ENCODE results near the gene PDK4. TPM values are rescaled to one million over a fixed set of nuclear protein-coding genes. Genes with fewer than 3 reads are reported as not detected.

PDK4 gene
- polyA plus RNA-seq, 4 donors, result 9.1 to 210 (median 84.3) TPM

DNA sequence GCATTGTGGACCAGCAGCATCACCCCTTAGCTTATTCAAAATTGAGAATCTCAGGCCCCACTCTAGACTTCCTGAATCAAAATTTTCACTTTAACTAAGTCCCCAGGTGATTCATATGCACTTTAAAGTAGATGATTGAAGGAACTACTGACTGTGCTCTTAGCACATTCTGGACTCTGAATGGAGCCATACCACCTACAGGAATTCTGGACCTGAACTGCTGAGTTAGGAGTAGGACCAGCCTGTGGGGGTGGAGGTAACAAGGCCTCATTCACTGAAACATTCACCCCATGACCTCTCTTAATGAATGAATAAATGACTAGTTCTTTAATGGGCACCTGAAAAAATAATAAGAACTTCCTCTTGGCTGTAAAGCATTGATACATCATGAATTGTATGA, 7.3 kb downstream of the PDK4 start:
- H3K27ac ChIP-seq (ENCODE audit: low read depth in 1 of 3, low read length in 2 of 3), result peak overlapping the region in 1 of 3 donors; percentile 73
- no peaks in the 10 kb centered on the region for H3K9me3 ChIP-seq (ENCODE audit: control insufficient read depth in 2 of 2, insufficient read depth in 1 of 2, low read depth in 1 of 2, low read length in 1 of 2)
- no peaks in the 10 kb centered on the region for H3K27me3 ChIP-seq (ENCODE audit: control insufficient read depth in 3 of 3, insufficient read depth in 3 of 3, low read length in 3 of 3)
- H3K36me3 ChIP-seq (ENCODE audit: control insufficient read depth in 3 of 3, insufficient read depth in 2 of 3, low read depth in 1 of 3, low read length in 3 of 3), result peaks cover 3 to 10% (median 6%) of the 10 kb centered on the region in 3 donors
- FAIRE-seq (no peak), DNase-seq (no peak)
- no peak overlapping the region for H3K4me3 ChIP-seq (ENCODE audit: low read depth in 1 of 3, low read length in 3 of 3)
- H3K4me1 ChIP-seq (ENCODE audit: control insufficient read depth in 3 of 3, insufficient read depth in 2 of 3, low read depth in 1 of 3, low read length in 2 of 3), result no peaks in the 10 kb centered on the region

DNA sequence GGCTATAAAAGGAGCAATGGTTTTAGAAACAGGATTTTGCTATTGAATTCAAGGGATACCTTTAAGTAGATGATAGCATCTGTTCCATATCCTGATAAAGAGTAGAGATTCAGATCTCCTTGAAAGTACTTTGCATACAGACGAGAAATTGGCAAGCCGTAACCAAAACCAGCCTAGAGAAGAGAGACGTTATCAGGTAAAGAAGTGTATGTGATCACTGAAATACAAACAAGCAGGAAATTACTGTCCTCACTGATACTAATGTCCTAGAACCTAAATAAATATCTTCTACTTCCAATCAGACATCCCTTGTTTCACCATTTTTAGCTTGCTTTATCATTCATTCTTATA, 9.4 kb downstream of the PDK4 start:
- H3K4me1 ChIP-seq (ENCODE audit: control insufficient read depth in 3 of 3, insufficient read depth in 2 of 3, low read depth in 1 of 3, low read length in 2 of 3), result no peaks in the 10 kb centered on the region
- WGBS, 3 donors, result 76 to 85% (median 83%) methylated on average over 3 of the region's 3 CpGs
- H3K4me3 ChIP-seq (ENCODE audit: low read depth in 1 of 3, low read length in 3 of 3), result no peak overlapping the region
- no peak for DNase-seq
- FAIRE-seq, result no peak
- H3K27me3 ChIP-seq (ENCODE audit: control insufficient read depth in 3 of 3, insufficient read depth in 3 of 3, low read length in 3 of 3), result no peaks in the 10 kb centered on the region
- H3K27ac ChIP-seq (ENCODE audit: low read depth in 1 of 3, low read length in 2 of 3), result no peak overlapping the region
- peaks cover 3 to 10% (median 6%) of the 10 kb centered on the region in 3 donors for H3K36me3 ChIP-seq (ENCODE audit: control insufficient read depth in 3 of 3, insufficient read depth in 2 of 3, low read depth in 1 of 3, low read length in 3 of 3)
- H3K9me3 ChIP-seq (ENCODE audit: control insufficient read depth in 2 of 2, insufficient read depth in 1 of 2, low read depth in 1 of 2, low read length in 1 of 2), result no peaks in the 10 kb centered on the region

DNA sequence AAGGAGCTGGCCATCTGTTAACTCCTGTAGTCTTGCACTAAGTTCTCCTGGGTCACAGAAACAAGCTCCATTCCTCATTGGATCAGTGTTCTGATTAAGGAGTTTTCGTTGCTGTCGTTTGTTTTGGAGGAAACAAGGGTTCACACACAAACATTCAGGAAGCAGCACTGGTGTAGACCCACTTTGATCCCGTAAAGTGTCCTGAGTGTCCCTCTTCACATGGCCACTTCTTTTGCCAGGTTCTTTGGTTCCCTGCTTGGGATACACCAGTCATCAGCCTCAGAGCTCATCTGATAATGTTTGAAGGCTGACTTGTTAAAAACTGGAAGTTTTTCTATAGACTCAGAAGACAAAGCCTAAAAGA, 10.9 kb downstream of the PDK4 start:
- H3K9me3 ChIP-seq (ENCODE audit: control insufficient read depth in 2 of 2, insufficient read depth in 1 of 2, low read depth in 1 of 2, low read length in 1 of 2), result no peaks in the 10 kb centered on the region
- no peak for DNase-seq
- WGBS, 3 donors, result 70 to 79% (median 75%) methylated on average over 3 of the region's 3 CpGs
- no peaks in the 10 kb centered on the region for H3K27me3 ChIP-seq (ENCODE audit: control insufficient read depth in 3 of 3, insufficient read depth in 3 of 3, low read length in 3 of 3)
- peak overlapping the region in 1 of 3 donors; percentile 22 for H3K27ac ChIP-seq (ENCODE audit: low read depth in 1 of 3, low read length in 2 of 3)
- no peaks in the 10 kb centered on the region for H3K4me1 ChIP-seq (ENCODE audit: control insufficient read depth in 3 of 3, insufficient read depth in 2 of 3, low read depth in 1 of 3, low read length in 2 of 3)
- FAIRE-seq, result no peak
- peaks cover 0 to 10% (median 6%) of the 10 kb centered on the region in 3 donors for H3K36me3 ChIP-seq (ENCODE audit: control insufficient read depth in 3 of 3, insufficient read depth in 2 of 3, low read depth in 1 of 3, low read length in 3 of 3)
- no peak overlapping the region for H3K4me3 ChIP-seq (ENCODE audit: low read depth in 1 of 3, low read length in 3 of 3)

DNA sequence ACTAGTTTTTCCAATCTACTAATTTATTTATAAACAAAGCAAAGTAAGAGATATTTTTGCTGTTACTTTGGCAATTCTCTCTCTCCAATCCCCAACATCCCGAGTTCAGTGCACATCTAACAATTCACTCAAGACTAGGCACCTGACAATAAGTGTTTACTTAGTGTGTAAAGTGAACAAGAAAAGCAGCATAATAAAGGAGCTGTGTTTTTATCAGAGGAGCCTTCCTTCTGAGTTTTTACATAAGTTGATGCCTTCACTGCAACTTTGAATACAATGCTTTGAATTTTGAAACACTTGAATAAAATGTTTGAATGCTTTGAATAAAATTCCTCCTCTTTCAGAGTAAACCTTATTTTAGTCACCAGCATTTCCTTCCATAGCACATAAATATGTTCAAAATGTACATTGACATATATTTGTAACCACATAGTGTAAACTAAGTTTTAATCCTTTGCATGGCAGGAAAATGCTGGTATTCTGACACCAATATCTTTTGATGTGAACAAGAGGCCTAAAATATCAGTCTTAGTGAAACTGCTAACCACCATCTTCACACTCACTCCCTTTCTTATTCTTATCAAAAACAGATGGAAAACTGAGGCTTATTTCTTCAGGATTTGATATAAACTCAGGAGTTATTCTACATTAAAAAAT, 11.4 kb downstream of the PDK4 start:
- DNase-seq, result no peak
- Histone ChIP-seq H3K27me3 (ENCODE audit: control insufficient read depth in 3 of 3, insufficient read depth in 3 of 3, low read length in 3 of 3) (no peaks in the 10 kb centered on the region), H3K36me3 (ENCODE audit: control insufficient read depth in 3 of 3, insufficient read depth in 2 of 3, low read depth in 1 of 3, low read length in 3 of 3) (peaks cover 0 to 10% (median 6%) of the 10 kb centered on the region in 3 donors), H3K4me3 (ENCODE audit: low read depth in 1 of 3, low read length in 3 of 3) (no peak overlapping the region), H3K4me1 (ENCODE audit: control insufficient read depth in 3 of 3, insufficient read depth in 2 of 3, low read depth in 1 of 3, low read length in 2 of 3) (no peaks in the 10 kb centered on the region), H3K27ac (ENCODE audit: low read depth in 1 of 3, low read length in 2 of 3) (no peak overlapping the region), H3K9me3 (ENCODE audit: control insufficient read depth in 2 of 2, insufficient read depth in 1 of 2, low read depth in 1 of 2, low read length in 1 of 2) (no peaks in the 10 kb centered on the region)
- FAIRE-seq, result no peak
- 63 to 93% (median 81%) methylated on average over 1 of the region's 1 CpG for WGBS, 3 donors

DNA sequence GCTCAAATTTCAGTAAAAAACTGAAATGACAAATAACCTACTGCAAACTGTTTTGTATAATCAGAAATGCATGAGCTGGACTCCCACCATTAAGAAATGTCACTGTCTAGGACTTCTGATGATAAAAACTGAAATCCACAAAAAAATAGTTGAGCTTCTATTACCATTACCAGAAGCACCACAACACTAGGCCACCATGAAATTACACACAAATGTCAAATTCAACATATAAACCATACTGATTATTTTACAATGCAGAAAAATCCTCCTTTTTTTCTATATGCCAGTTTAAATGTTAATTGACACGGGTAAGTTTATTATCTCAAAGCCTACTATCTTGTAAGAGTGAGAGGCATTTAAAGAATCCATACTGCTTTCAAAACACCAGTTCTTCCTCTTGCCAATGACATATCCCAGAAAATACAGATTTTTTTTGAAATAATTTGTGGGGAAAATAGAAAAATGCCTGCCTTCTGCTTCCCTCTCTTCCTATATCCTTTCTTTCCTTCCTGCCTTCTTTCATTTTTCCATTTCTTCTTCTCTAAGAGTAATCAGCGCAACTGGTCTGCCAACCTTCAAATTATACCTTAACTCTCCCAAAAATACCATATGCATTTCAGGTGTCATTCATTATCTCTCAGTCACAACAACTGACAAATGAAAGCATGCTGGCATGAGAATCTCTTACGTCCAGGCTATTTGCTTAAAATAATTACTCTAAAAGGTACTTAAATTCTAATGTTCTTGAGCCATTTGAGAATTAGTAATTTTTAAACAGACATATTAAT, 12.3 kb downstream of the PDK4 start:
- Histone ChIP-seq H3K27ac (ENCODE audit: low read depth in 1 of 3, low read length in 2 of 3) (no peak overlapping the region), H3K27me3 (ENCODE audit: control insufficient read depth in 3 of 3, insufficient read depth in 3 of 3, low read length in 3 of 3) (no peaks in the 10 kb centered on the region), H3K36me3 (ENCODE audit: control insufficient read depth in 3 of 3, insufficient read depth in 2 of 3, low read depth in 1 of 3, low read length in 3 of 3) (peaks cover 0 to 10% (median 6%) of the 10 kb centered on the region in 3 donors), H3K4me1 (ENCODE audit: control insufficient read depth in 3 of 3, insufficient read depth in 2 of 3, low read depth in 1 of 3, low read length in 2 of 3) (no peaks in the 10 kb centered on the region), H3K4me3 (ENCODE audit: low read depth in 1 of 3, low read length in 3 of 3) (no peak overlapping the region), H3K9me3 (ENCODE audit: control insufficient read depth in 2 of 2, insufficient read depth in 1 of 2, low read depth in 1 of 2, low read length in 1 of 2) (no peaks in the 10 kb centered on the region)
- no peak for DNase-seq
- no peak for FAIRE-seq
- 48 to 77% (median 53%) methylated on average over 3 of the region's 3 CpGs for WGBS, 3 donors

DNA sequence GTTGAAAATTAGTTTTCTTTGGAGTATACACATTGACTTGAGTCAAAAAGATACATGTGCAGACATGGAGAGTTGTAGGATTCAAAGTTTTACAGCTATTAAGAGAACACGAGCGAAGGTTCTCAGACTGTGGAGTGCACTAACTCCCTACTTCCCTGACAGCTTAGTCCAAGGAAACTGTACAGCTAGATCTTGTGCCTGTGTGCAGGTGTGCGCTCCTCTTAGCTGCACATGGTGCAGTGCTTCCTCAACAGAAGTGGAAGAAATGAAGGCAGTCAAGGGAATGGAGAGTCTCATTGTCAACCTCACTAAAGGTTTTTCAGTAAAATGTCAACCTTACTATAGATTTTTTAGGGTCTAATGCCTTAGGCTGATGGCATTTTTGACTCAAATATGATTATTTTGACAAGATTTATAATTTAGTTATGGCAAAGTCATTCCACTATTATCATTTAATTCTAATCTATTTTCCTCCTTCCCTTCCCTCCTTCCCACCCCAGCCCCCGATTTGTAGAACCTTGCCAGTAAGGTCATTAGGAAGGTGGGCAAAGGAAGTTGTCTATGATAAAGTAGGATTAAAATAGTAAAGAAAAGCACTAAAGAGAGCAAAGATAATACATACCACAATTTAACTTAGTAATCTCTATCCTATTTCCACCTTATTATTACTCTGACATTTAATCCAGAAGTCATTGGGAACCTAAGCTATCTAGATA, 13.6 kb downstream of the PDK4 start:
- Histone ChIP-seq H3K9me3 (ENCODE audit: control insufficient read depth in 2 of 2, insufficient read depth in 1 of 2, low read depth in 1 of 2, low read length in 1 of 2) (no peaks in the 10 kb centered on the region), H3K4me3 (ENCODE audit: low read depth in 1 of 3, low read length in 3 of 3) (no peak overlapping the region), H3K27ac (ENCODE audit: low read depth in 1 of 3, low read length in 2 of 3) (no peak overlapping the region), H3K27me3 (ENCODE audit: control insufficient read depth in 3 of 3, insufficient read depth in 3 of 3, low read length in 3 of 3) (no peaks in the 10 kb centered on the region), H3K36me3 (ENCODE audit: control insufficient read depth in 3 of 3, insufficient read depth in 2 of 3, low read depth in 1 of 3, low read length in 3 of 3) (peaks cover 0 to 7% (median 3%) of the 10 kb centered on the region in 3 donors), H3K4me1 (ENCODE audit: control insufficient read depth in 3 of 3, insufficient read depth in 2 of 3, low read depth in 1 of 3, low read length in 2 of 3) (peaks cover 0 to 7% (median 0%) of the 10 kb centered on the region in 3 donors)
- DNase-seq, result no peak
- WGBS, 3 donors, result 91 to 92% (median 92%) methylated on average over 4 of the region's 4 CpGs
- FAIRE-seq, result no peak

DNA sequence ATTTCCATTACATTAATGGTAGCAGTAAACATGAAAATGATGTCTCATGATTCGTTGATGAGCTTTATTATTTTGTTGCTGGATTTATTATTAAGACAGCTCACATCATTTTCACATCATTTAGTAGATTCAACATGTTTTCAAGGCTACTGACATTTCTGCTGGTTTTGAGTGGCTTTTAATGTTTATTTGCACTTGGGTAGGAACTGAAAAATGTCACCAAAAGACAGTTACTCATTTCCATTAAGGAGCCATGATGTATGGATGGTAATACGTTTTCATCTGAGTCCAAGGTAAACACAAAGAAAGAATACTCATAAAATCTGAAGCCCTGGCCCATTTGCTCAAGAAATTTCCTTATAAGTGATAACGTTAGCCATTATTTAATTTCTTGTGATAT, 14.8 kb downstream of the PDK4 start:
- Histone ChIP-seq H3K4me3 (ENCODE audit: low read depth in 1 of 3, low read length in 3 of 3) (no peak overlapping the region), H3K27me3 (ENCODE audit: control insufficient read depth in 3 of 3, insufficient read depth in 3 of 3, low read length in 3 of 3) (no peaks in the 10 kb centered on the region), H3K9me3 (ENCODE audit: control insufficient read depth in 2 of 2, insufficient read depth in 1 of 2, low read depth in 1 of 2, low read length in 1 of 2) (no peaks in the 10 kb centered on the region), H3K36me3 (ENCODE audit: control insufficient read depth in 3 of 3, insufficient read depth in 2 of 3, low read depth in 1 of 3, low read length in 3 of 3) (peaks cover 0 to 5% (median 0%) of the 10 kb centered on the region in 3 donors), H3K4me1 (ENCODE audit: control insufficient read depth in 3 of 3, insufficient read depth in 2 of 3, low read depth in 1 of 3, low read length in 2 of 3) (peaks cover 0 to 7% (median 0%) of the 10 kb centered on the region in 3 donors), H3K27ac (ENCODE audit: low read depth in 1 of 3, low read length in 2 of 3) (no peak overlapping the region)
- DNase-seq, result no peak
- WGBS, 3 donors, result 40 to 53% (median 43%) methylated on average over 3 of the region's 3 CpGs
- FAIRE-seq, result no peak

DNA sequence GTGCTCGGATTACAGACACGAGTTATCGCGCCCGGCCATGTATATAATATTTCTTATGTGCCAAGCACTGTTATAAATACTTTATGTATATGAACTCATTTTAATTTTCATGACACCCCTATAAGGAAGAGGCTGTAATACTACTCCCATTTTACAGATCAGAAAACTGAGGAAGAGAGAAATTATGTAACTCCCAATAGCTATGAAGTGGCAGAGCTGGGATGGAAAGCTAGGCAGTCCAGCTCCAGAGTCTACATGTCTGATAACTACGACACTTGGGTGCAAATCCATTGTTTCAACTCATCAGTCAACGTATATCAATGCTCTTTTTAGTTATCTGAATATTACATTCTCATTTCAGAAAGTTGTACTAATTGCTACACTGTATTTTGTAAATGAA, 17.0 kb downstream of the PDK4 start:
- Histone ChIP-seq H3K27me3 (ENCODE audit: control insufficient read depth in 3 of 3, insufficient read depth in 3 of 3, low read length in 3 of 3) (no peaks in the 10 kb centered on the region), H3K4me1 (ENCODE audit: control insufficient read depth in 3 of 3, insufficient read depth in 2 of 3, low read depth in 1 of 3, low read length in 2 of 3) (peaks cover 0 to 7% (median 0%) of the 10 kb centered on the region in 3 donors), H3K4me3 (ENCODE audit: low read depth in 1 of 3, low read length in 3 of 3) (no peak overlapping the region), H3K27ac (ENCODE audit: low read depth in 1 of 3, low read length in 2 of 3) (no peak overlapping the region), H3K36me3 (ENCODE audit: control insufficient read depth in 3 of 3, insufficient read depth in 2 of 3, low read depth in 1 of 3, low read length in 3 of 3) (no peaks in the 10 kb centered on the region), H3K9me3 (ENCODE audit: control insufficient read depth in 2 of 2, insufficient read depth in 1 of 2, low read depth in 1 of 2, low read length in 1 of 2) (peaks cover 0 to 3% of the 10 kb centered on the region in 2 donors)
- 90 to 95% (median 93%) methylated on average over 7 of the region's 7 CpGs for WGBS, 3 donors
- DNase-seq, result no peak
- FAIRE-seq, result no peak
